IPS-20b (cell line): ENCODE measurements around the gene ADARB1.

Experiments
- H3K27ac ChIP-seq: one replicate; pipeline ENCODE4 v1.5.1; 2013; ENCODE audit warnings: low read length
- H3K27me3 ChIP-seq: 2 replicates; pipeline ENCODE4 v1.6.1; 2013; ENCODE audit warnings: mild to moderate bottlenecking, low read length, inconsistent platforms; ENCODE audit not compliant: insufficient read depth
- H3K36me3 ChIP-seq: 2 replicates; pipeline ENCODE4 v1.6.1; 2013; ENCODE audit warnings: low read depth, mild to moderate bottlenecking, inconsistent platforms, low read length, moderate library complexity; ENCODE audit not compliant: insufficient read depth
- H3K4me1 ChIP-seq: 2 replicates; pipeline ENCODE4 v1.6.1; 2013; ENCODE audit warnings: mild to moderate bottlenecking, control low read depth, inconsistent platforms, low read length, moderate library complexity; ENCODE audit not compliant: insufficient read depth
- H3K4me3 ChIP-seq: 2 replicates; pipeline ENCODE4 v1.5.1; 2013; ENCODE audit warnings: mild to moderate bottlenecking, low read length, inconsistent platforms
- H3K9ac ChIP-seq: 2 replicates; pipeline ENCODE4 v1.6.1; 2013; ENCODE audit warnings: low read depth, mild to moderate bottlenecking, inconsistent platforms, low read length, moderate library complexity
- H3K9me3 ChIP-seq: 2 replicates; pipeline ENCODE4 v1.6.1; 2013; ENCODE audit warnings: mild to moderate bottlenecking, low read depth, low read length, inconsistent platforms; ENCODE audit not compliant: insufficient read depth

Gene ADARB1

GRCh38 chr21:45259206-45259840 is 184.9 kb downstream of the ADARB1 start:
- Histone ChIP-seq H3K27ac (no peak overlapping the region), H3K9ac (no peak overlapping the region), H3K4me3 (no peak overlapping the region), H3K4me1 (no peaks in the 10 kb centered on the region), H3K27me3 (no peaks in the 10 kb centered on the region), H3K9me3 (no peaks in the 10 kb centered on the region), H3K36me3 (peaks cover 20% of the 10 kb centered on the region)

- Histone ChIP-seq H3K4me1 (no peaks in the 10 kb centered on the region), H3K27me3 (no peaks in the 10 kb centered on the region), H3K9me3 (no peaks in the 10 kb centered on the region), H3K36me3 (peaks cover 28% of the 10 kb centered on the region), H3K27ac (no peak overlapping the region), H3K9ac (no peak overlapping the region), H3K4me3 (no peak overlapping the region)
These were observed 185.9 kb downstream of the ADARB1 start for GRCh38 chr21:45260191-45260825.

- no peak overlapping the region for H3K27ac ChIP-seq
- no peak overlapping the region for H3K4me3 ChIP-seq
- no peaks in the 10 kb centered on the region for H3K9me3 ChIP-seq
- H3K9ac ChIP-seq, result no peak overlapping the region
- peaks cover 36% of the 10 kb centered on the region for H3K36me3 ChIP-seq
- H3K4me1 ChIP-seq, result no peaks in the 10 kb centered on the region
- H3K27me3 ChIP-seq, result no peaks in the 10 kb centered on the region
These were observed 186.7 kb downstream of the ADARB1 start for GRCh38 chr21:45261093-45261492.

- Histone ChIP-seq H3K36me3 (peaks cover 46% of the 10 kb centered on the region), H3K9ac (no peak overlapping the region), H3K4me1 (no peaks in the 10 kb centered on the region), H3K27ac (no peak overlapping the region), H3K27me3 (no peaks in the 10 kb centered on the region), H3K9me3 (no peaks in the 10 kb centered on the region), H3K4me3 (no peak overlapping the region)
These were observed 187.7 kb downstream of the ADARB1 start for GRCh38 chr21:45262041-45262581.

GRCh38 chr21:45262616-45263015 is 188.2 kb downstream of the ADARB1 start:
- Histone ChIP-seq H3K9ac (no peak overlapping the region), H3K36me3 (peaks cover 51% of the 10 kb centered on the region), H3K27ac (no peak overlapping the region), H3K9me3 (no peaks in the 10 kb centered on the region), H3K4me1 (no peaks in the 10 kb centered on the region), H3K4me3 (no peak overlapping the region), H3K27me3 (no peaks in the 10 kb centered on the region)

- no peak overlapping the region for H3K9ac ChIP-seq
- peaks cover 53% of the 10 kb centered on the region for H3K36me3 ChIP-seq
- no peaks in the 10 kb centered on the region for H3K9me3 ChIP-seq
- no peak overlapping the region for H3K27ac ChIP-seq
- H3K4me3 ChIP-seq, result no peak overlapping the region
- no peaks in the 10 kb centered on the region for H3K4me1 ChIP-seq
- H3K27me3 ChIP-seq, result no peaks in the 10 kb centered on the region
These were observed 189.2 kb downstream of the ADARB1 start for GRCh38 chr21:45263534-45263933.

- no peaks in the 10 kb centered on the region for H3K27me3 ChIP-seq
- H3K27ac ChIP-seq, result no peak overlapping the region
- no peaks in the 10 kb centered on the region for H3K9me3 ChIP-seq
- H3K36me3 ChIP-seq, result peaks cover 53% of the 10 kb centered on the region
- H3K9ac ChIP-seq, result no peak overlapping the region
- no peak overlapping the region for H3K4me3 ChIP-seq
- no peaks in the 10 kb centered on the region for H3K4me1 ChIP-seq
These were observed 189.9 kb downstream of the ADARB1 start for GRCh38 chr21:45264146-45264911.

GRCh38 chr21:45264912-45265515 is 190.6 kb downstream of the ADARB1 start:
- no peak overlapping the region for H3K9ac ChIP-seq
- no peak overlapping the region for H3K4me3 ChIP-seq
- no peaks in the 10 kb centered on the region for H3K27me3 ChIP-seq
- peaks cover 3% of the 10 kb centered on the region; the same call in 1 of the 2 replicates for H3K9me3 ChIP-seq
- H3K4me1 ChIP-seq, result no peaks in the 10 kb centered on the region
- peaks cover 59% of the 10 kb centered on the region for H3K36me3 ChIP-seq
- no peak overlapping the region for H3K27ac ChIP-seq

- no peaks in the 10 kb centered on the region for H3K4me1 ChIP-seq
- H3K4me3 ChIP-seq, result no peak overlapping the region
- H3K9ac ChIP-seq, result no peak overlapping the region
- no peak overlapping the region for H3K27ac ChIP-seq
- peaks cover 9% of the 10 kb centered on the region; the same call in 1 of the 2 replicates for H3K9me3 ChIP-seq
- H3K27me3 ChIP-seq, result no peaks in the 10 kb centered on the region
- H3K36me3 ChIP-seq, result peaks cover 68% of the 10 kb centered on the region
These were observed 191.5 kb downstream of the ADARB1 start for GRCh38 chr21:45265721-45266517.

- H3K4me3 ChIP-seq, result no peak overlapping the region
- H3K9me3 ChIP-seq, result peaks cover 9% of the 10 kb centered on the region; the same call in 1 of the 2 replicates
- H3K9ac ChIP-seq, result no peak overlapping the region
- no peaks in the 10 kb centered on the region for H3K27me3 ChIP-seq
- peaks cover 76% of the 10 kb centered on the region for H3K36me3 ChIP-seq
- no peaks in the 10 kb centered on the region for H3K4me1 ChIP-seq
- no peak overlapping the region for H3K27ac ChIP-seq
These were observed 192.4 kb downstream of the ADARB1 start for GRCh38 chr21:45266518-45267389.
